Neural progenitor cell (in vitro differentiated cells): ENCODE measurements around the gene ZSCAN32. TPM values are rescaled to one million over a fixed set of nuclear protein-coding genes. Genes with fewer than 3 reads are reported as not detected.

Experiments
- DNase-seq: peaks from one replicate; pipeline ENCODE4 v3.0.0-alpha.2; 2016; ENCODE audit warnings: low spot score
- H2AFZ ChIP-seq: fragments of 200-600 bp; sonication (generic); replicated peaks from 2 replicates; pipeline ENCODE4 v1.6.1; 2016; ENCODE audit warnings: antibody characterized with exemption
- H3F3A ChIP-seq: fragments of 200-600 bp; sonication (generic); 2 replicates; pipeline ENCODE4 v1.6.1; 2016; ENCODE audit warnings: antibody characterized with exemption, low read depth
- H3K27ac ChIP-seq: fragments of 200-600 bp; sonication (generic); 2 replicates; pipeline ENCODE4 v1.5.1; 2016; ENCODE audit warnings: mild to moderate bottlenecking
- H3K27me3 ChIP-seq: fragments of 200-600 bp; sonication (generic); 2 replicates; pipeline ENCODE4 v1.6.1; 2016; ENCODE audit warnings: mild to moderate bottlenecking, moderate library complexity
- H3K36me3 ChIP-seq: fragments of 200-600 bp; sonication (generic); 2 replicates; pipeline ENCODE4 v1.5.1; 2016
- H3K4me1 ChIP-seq: fragments of 200-600 bp; sonication (generic); 2 replicates; pipeline ENCODE4 v1.6.1; 2016; ENCODE audit warnings: mixed run types
- H3K4me2 ChIP-seq: fragments of 200-600 bp; sonication (generic); 2 replicates; pipeline ENCODE4 v1.6.1; 2016
- H3K4me3 ChIP-seq: fragments of 200-600 bp; sonication (generic); 2 replicates; pipeline ENCODE4 v1.5.1; 2016
- H3K79me2 ChIP-seq: fragments of 200-600 bp; sonication (generic); 2 replicates; pipeline ENCODE4 v1.6.1; 2016; ENCODE audit warnings: low read depth
- H3K9ac ChIP-seq: fragments of 200-600 bp; sonication (generic); 2 replicates; pipeline ENCODE4 v1.6.1; 2016
- H3K9me3 ChIP-seq: fragments of 200-600 bp; sonication (generic); 2 replicates; pipeline ENCODE4 v1.5.1; 2016; ENCODE audit warnings: low read depth
- H4K20me1 ChIP-seq: fragments of 200-600 bp; sonication (generic); 2 replicates; pipeline ENCODE4 v1.6.1; 2016; ENCODE audit warnings: low read depth
- H3K27ac Mint-ChIP-seq: 3 replicates; pipeline ENCODE4 v1.8.0; 2021; ENCODE audit warnings: mixed read lengths
- H3K27me3 Mint-ChIP-seq: 2 replicates; pipeline ENCODE4 v1.8.0; 2022; ENCODE audit warnings: low read depth, mild to moderate bottlenecking, inconsistent platforms, moderate library complexity, mixed read lengths; ENCODE audit not compliant: insufficient read depth
- H3K36me3 Mint-ChIP-seq: 3 replicates; pipeline ENCODE4 v1.8.0; 2021; ENCODE audit warnings: mixed read lengths
- H3K4me1 Mint-ChIP-seq: 3 replicates; pipeline ENCODE4 v1.8.0; 2021; ENCODE audit warnings: mixed read lengths
- H3K4me3 Mint-ChIP-seq: 3 replicates; pipeline ENCODE4 v1.8.0; 2021; ENCODE audit warnings: mild to moderate bottlenecking, moderate library complexity, mixed read lengths
- H3K9me3 Mint-ChIP-seq: 3 replicates; pipeline ENCODE4 v1.8.0; 2020; ENCODE audit warnings: mixed read lengths
- EZH2 ChIP-seq: fragments of 200-600 bp; sonication (generic); IDR thresholded peaks from 2 replicates; pipeline ENCODE4 v1.6.1; 2017; ENCODE audit warnings: antibody characterized with exemption, mild to moderate bottlenecking, moderate library complexity
- EZH2phosphoT487 ChIP-seq: fragments of 200-600 bp; sonication (generic); IDR thresholded peaks from 2 replicates; pipeline ENCODE4 v1.6.1; 2017; ENCODE audit warnings: antibody characterized with exemption
- total RNA-seq: library from RNA; depleted of rRNA; stranded (reverse); fragments of >200 nt; gene quantifications from 2 replicates; pipeline ENCODE4 v1.2.3, GENCODE V29; 2015; ENCODE audit warnings: low replicate concordance
- TF ChIP-seq, protein P1 (sequence below): fragments of 200-600 bp; sonication (generic); IDR thresholded peaks from 2 replicates; pipeline ENCODE4 v1.5.1; 2017; ENCODE audit warnings: antibody characterized with exemption, mild to moderate bottlenecking

The ZSCAN32 gene
- total RNA-seq, 1 donor from 2014 or later: 15.8 TPM

DNA sequence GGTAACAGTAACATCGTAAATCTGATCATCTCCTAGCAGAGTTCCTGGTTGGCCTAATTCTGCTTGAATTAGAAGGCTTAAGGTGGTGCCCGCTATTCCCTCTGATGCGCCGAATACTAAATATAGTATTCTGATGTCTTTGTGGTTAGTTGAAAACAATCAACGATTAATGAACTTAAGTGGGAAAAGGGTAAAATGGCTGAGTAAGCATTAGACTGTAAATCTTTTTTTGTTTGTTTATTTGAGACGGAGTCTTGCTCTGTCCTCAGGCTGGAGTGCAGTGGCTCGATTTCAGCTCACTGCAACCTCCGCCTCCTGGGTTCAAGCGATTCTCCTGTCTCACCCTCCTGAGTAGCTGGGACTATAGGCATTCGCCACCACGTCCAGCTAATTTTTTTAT is 31.7 kb downstream of the ZSCAN32 start:
- no peaks in the 10 kb centered on the region for H3K36me3 Mint-ChIP-seq
- no peaks in the 10 kb centered on the region for H3K27me3 ChIP-seq
- H3K27ac ChIP-seq: no peak overlapping the region
- H3K36me3 ChIP-seq: no peaks in the 10 kb centered on the region
- no peak overlapping the region for H2AFZ ChIP-seq
- H3K4me1 Mint-ChIP-seq: no peaks in the 10 kb centered on the region
- H3K9me3 ChIP-seq: no peaks in the 10 kb centered on the region
- DNase-seq: no peak
- H3K4me2 ChIP-seq: no peak overlapping the region
- H3K27ac Mint-ChIP-seq: no peak overlapping the region
- H3F3A ChIP-seq: no peaks in the 10 kb centered on the region
- H3K9ac ChIP-seq: no peak overlapping the region
- H3K4me1 ChIP-seq: no peaks in the 10 kb centered on the region
- H3K4me3 ChIP-seq: no peak overlapping the region
- peaks cover 4% of the 10 kb centered on the region for H3K27me3 Mint-ChIP-seq
- TF ChIP-seq EZH2 (no peak), EZH2phosphoT487 (no peak)
- TF ChIP-seq, protein P1, sequence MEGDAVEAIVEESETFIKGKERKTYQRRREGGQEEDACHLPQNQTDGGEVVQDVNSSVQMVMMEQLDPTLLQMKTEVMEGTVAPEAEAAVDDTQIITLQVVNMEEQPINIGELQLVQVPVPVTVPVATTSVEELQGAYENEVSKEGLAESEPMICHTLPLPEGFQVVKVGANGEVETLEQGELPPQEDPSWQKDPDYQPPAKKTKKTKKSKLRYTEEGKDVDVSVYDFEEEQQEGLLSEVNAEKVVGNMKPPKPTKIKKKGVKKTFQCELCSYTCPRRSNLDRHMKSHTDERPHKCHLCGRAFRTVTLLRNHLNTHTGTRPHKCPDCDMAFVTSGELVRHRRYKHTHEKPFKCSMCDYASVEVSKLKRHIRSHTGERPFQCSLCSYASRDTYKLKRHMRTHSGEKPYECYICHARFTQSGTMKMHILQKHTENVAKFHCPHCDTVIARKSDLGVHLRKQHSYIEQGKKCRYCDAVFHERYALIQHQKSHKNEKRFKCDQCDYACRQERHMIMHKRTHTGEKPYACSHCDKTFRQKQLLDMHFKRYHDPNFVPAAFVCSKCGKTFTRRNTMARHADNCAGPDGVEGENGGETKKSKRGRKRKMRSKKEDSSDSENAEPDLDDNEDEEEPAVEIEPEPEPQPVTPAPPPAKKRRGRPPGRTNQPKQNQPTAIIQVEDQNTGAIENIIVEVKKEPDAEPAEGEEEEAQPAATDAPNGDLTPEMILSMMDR: no peak
- H3K79me2 ChIP-seq: no peaks in the 10 kb centered on the region
- peaks cover 16% of the 10 kb centered on the region for H3K9me3 Mint-ChIP-seq
- H3K4me3 Mint-ChIP-seq: no peak overlapping the region
- no peaks in the 10 kb centered on the region for H4K20me1 ChIP-seq

DNA sequence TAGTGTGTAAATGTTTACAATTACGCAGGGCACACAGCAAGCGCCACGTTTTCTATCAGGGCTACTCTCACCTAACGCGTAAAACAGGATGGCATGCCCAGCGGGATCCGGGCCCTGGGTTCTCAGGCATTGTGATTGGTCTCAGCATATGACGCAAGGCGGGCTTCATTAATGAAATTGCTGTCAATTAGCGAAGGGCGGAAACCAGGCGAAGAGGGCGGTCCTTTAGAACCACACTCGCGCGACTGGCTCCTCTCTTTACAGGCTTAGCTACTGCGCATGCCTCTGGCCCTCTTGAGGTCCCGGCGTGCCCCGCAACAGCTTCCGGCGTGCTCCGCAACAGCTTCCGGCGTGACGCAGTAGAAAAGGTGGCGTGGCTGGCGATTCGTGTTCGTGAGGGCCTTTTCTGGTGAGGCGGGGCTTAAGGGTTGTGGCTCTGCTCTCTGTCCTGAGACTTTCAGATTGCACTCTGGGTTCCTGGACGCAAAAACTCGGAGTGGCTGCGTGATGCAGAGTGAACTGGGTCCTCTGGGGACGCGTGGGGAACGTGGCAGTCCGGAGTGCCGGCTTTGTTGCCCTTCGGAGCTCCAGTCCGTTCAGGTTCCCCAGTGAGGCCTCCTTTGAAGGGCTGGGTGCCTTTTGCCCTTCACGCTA is 35.9 kb downstream of the ZSCAN32 start:
- no peak overlapping the region for H2AFZ ChIP-seq
- no peak overlapping the region for H3K9ac ChIP-seq
- H3K79me2 ChIP-seq: no peaks in the 10 kb centered on the region
- no peak for DNase-seq
- no peaks in the 10 kb centered on the region for H4K20me1 ChIP-seq
- H3K36me3 Mint-ChIP-seq: no peaks in the 10 kb centered on the region
- H3K9me3 ChIP-seq: no peaks in the 10 kb centered on the region
- TF ChIP-seq, protein P1: no peak
- no peak for TF ChIP-seq EZH2phosphoT487
- H3K4me3 Mint-ChIP-seq: no peak overlapping the region
- no peak overlapping the region for H3K4me3 ChIP-seq
- no peak overlapping the region for H3K27ac ChIP-seq
- peaks cover 4% of the 10 kb centered on the region for H3K27me3 Mint-ChIP-seq
- H3K4me2 ChIP-seq: no peak overlapping the region
- H3K4me1 ChIP-seq: no peaks in the 10 kb centered on the region
- H3K27me3 ChIP-seq: peaks cover 5% of the 10 kb centered on the region
- no peaks in the 10 kb centered on the region for H3K36me3 ChIP-seq
- no peak overlapping the region for H3K27ac Mint-ChIP-seq
- no peaks in the 10 kb centered on the region for H3K4me1 Mint-ChIP-seq
- H3K9me3 Mint-ChIP-seq: peaks cover 9% of the 10 kb centered on the region
- no peaks in the 10 kb centered on the region for H3F3A ChIP-seq

DNA sequence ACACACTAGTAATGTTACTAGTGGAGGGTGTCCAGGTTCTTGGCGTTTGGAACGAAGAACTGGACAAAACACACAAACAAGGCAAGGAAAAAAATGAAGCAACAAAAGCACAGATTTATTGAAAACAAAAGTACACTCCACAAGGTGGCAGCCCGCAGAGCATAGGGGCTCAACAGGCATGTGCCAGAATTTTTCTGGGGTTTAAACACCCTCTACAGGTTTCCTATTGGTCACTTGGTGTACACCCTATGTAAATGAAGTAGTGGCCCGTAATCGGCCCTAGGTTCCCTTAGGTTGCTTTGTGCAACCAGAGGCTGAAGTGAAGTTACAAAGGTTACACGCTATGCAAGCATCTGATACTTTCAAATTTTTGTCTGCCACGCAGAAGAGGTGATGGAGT is 37.0 kb downstream of the ZSCAN32 start:
- no peak for DNase-seq
- H2AFZ ChIP-seq: no peak overlapping the region
- peaks cover 5% of the 10 kb centered on the region for H3K27me3 ChIP-seq
- H3K9me3 ChIP-seq: no peaks in the 10 kb centered on the region
- H4K20me1 ChIP-seq: no peaks in the 10 kb centered on the region
- H3K4me3 Mint-ChIP-seq: no peak overlapping the region
- H3K4me2 ChIP-seq: no peak overlapping the region
- H3K27me3 Mint-ChIP-seq: peaks cover 4% of the 10 kb centered on the region
- H3K4me3 ChIP-seq: no peak overlapping the region
- no peaks in the 10 kb centered on the region for H3K36me3 Mint-ChIP-seq
- TF ChIP-seq EZH2phosphoT487: no peak
- TF ChIP-seq EZH2: no peak
- TF ChIP-seq, protein P1: no peak
- no peaks in the 10 kb centered on the region for H3K4me1 ChIP-seq
- no peaks in the 10 kb centered on the region for H3K79me2 ChIP-seq
- H3K36me3 ChIP-seq: no peaks in the 10 kb centered on the region
- no peaks in the 10 kb centered on the region for H3K4me1 Mint-ChIP-seq
- H3K27ac Mint-ChIP-seq: no peak overlapping the region
- no peaks in the 10 kb centered on the region for H3F3A ChIP-seq
- H3K9ac ChIP-seq: no peak overlapping the region
- H3K27ac ChIP-seq: no peak overlapping the region
- H3K9me3 Mint-ChIP-seq: peaks cover 9% of the 10 kb centered on the region
